AG09309 (cell line): ENCODE results near the gene CDC14A.

Experiments used
- DNase-seq: peaks from one replicate; pipeline ENCODE4 v3.0.0-alpha.2; 2010; ENCODE audit warnings: low read depth
- H3K4me3 ChIP-seq: 2 replicates; pipeline ENCODE4 v1.5.1; 2011; ENCODE audit warnings: mild to moderate bottlenecking, low read depth, low read length, moderate library complexity; ENCODE audit not compliant: control insufficient read depth
- TF ChIP-seq, protein P1 (sequence below): IDR thresholded peaks from 2 replicates; pipeline ENCODE4 v1.5.1; 2011; ENCODE audit warnings: mild to moderate bottlenecking, low read depth, low read length, inconsistent platforms; ENCODE audit not compliant: insufficient read depth, control insufficient read depth; ENCODE audit errors: missing control alignments

The CDC14A gene

DNA sequence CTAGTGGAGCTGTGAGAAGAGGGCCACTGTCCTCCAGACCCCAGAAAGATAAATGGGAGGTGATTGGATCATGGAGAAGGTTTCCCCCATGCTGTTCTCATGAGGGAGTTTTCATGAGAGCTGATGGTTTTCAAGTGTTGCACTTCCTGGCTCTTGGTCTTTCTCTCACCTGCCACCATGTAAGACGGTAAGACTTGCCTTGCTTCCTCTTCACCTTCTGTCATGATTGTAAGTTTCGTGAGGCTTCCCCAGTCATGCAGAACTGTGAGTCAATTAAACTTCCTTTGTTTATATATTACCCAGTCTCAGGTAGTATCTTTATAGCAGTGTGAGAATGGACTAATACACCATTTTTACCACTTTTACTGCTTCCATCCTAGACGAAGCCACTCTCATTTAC lies 213.2 kb downstream of the CDC14A start:
- DNase-seq: no peak
- TF ChIP-seq, protein P1, sequence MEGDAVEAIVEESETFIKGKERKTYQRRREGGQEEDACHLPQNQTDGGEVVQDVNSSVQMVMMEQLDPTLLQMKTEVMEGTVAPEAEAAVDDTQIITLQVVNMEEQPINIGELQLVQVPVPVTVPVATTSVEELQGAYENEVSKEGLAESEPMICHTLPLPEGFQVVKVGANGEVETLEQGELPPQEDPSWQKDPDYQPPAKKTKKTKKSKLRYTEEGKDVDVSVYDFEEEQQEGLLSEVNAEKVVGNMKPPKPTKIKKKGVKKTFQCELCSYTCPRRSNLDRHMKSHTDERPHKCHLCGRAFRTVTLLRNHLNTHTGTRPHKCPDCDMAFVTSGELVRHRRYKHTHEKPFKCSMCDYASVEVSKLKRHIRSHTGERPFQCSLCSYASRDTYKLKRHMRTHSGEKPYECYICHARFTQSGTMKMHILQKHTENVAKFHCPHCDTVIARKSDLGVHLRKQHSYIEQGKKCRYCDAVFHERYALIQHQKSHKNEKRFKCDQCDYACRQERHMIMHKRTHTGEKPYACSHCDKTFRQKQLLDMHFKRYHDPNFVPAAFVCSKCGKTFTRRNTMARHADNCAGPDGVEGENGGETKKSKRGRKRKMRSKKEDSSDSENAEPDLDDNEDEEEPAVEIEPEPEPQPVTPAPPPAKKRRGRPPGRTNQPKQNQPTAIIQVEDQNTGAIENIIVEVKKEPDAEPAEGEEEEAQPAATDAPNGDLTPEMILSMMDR: no peak
- H3K4me3 ChIP-seq: no peak overlapping the region

GRCh38 chr1:100565937-100566699 lies 213.8 kb downstream of the CDC14A start:
- TF ChIP-seq, protein P1: no peak
- H3K4me3 ChIP-seq: no peak overlapping the region
- DNase-seq: no peak

- no peak overlapping the region for H3K4me3 ChIP-seq
- DNase-seq: no peak
- TF ChIP-seq, protein P1: no peak
Measured at GRCh38 chr1:100567062-100567461, 214.8 kb downstream of the CDC14A start.
